GM12878 (cell line): ENCODE measurements around the gene STRADB. TPM values are rescaled to one million over a fixed set of nuclear protein-coding genes. Genes with fewer than 3 reads are reported as not detected.

Experiments
- ATF7 ChIP-seq: fragments of 450-650 bp; IDR thresholded peaks from 2 replicates; pipeline ENCODE4 v1.6.1; 2016; ENCODE audit warnings: low read depth, mild to moderate bottlenecking
- BRCA1 ChIP-seq: IDR thresholded peaks from 2 replicates; pipeline ENCODE4 v1.6.1; 2011; ENCODE audit warnings: low read depth, low read length, improper control_type of control experiment
- ESRRA ChIP-seq: IDR thresholded peaks from 2 replicates; pipeline ENCODE4 v1.6.1; 2012; ENCODE audit warnings: mild to moderate bottlenecking, low read length, improper control_type of control experiment
- HDAC2 ChIP-seq: fragments of 200-600 bp; sonication (generic); IDR thresholded peaks from 2 replicates; pipeline ENCODE4 v1.6.1; 2017
- IRF3 ChIP-seq: fragments of 450-650 bp; IDR thresholded peaks from 2 replicates; pipeline ENCODE4 v1.6.1; 2014; ENCODE audit warnings: mild to moderate bottlenecking
- JUNB ChIP-seq: IDR thresholded peaks from 2 replicates; pipeline ENCODE4 v1.6.1; 2016; ENCODE audit warnings: antibody characterized with exemption, mild to moderate bottlenecking
- JUND ChIP-seq: IDR thresholded peaks from 2 replicates; pipeline ENCODE4 v1.6.1; 2012; ENCODE audit warnings: low read depth, mild to moderate bottlenecking, low read length, improper control_type of control experiment, moderate library complexity
- KLF5 ChIP-seq: fragments of 450-650 bp; IDR thresholded peaks from 2 replicates; pipeline ENCODE4 v1.6.1; 2014; ENCODE audit warnings: mild to moderate bottlenecking; ENCODE audit not compliant: partially characterized antibody
- NR2F1 ChIP-seq: fragments of 450-650 bp; conservative IDR thresholded peaks from 2 replicates; pipeline ENCODE4 v1.6.1; 2017; ENCODE audit warnings: mild to moderate bottlenecking
- POLR2AphosphoS5 ChIP-seq: IDR thresholded peaks from 2 replicates; pipeline ENCODE4 v1.6.1; 2011; ENCODE audit warnings: mild to moderate bottlenecking, low read length, inconsistent platforms
- RUNX3 ChIP-seq: IDR thresholded peaks from 2 replicates; pipeline ENCODE4 v1.6.1; 2012; ENCODE audit warnings: low read length, inconsistent platforms
- SIN3A ChIP-seq: IDR thresholded peaks from 2 replicates; pipeline ENCODE4 v1.6.1; 2012; ENCODE audit warnings: low read depth, low read length, improper control_type of control experiment
- SMAD1 ChIP-seq: fragments of 450-650 bp; IDR thresholded peaks from 2 replicates; pipeline ENCODE4 v1.6.1; 2018; ENCODE audit warnings: mild to moderate bottlenecking, low read depth; ENCODE audit not compliant: partially characterized antibody
- TARDBP ChIP-seq: IDR thresholded peaks from 2 replicates; pipeline ENCODE4 v1.6.1; 2016; ENCODE audit warnings: borderline replicate concordance
- TCF7 ChIP-seq: IDR thresholded peaks from 2 replicates; pipeline ENCODE4 v1.6.1; 2014; ENCODE audit warnings: antibody characterized with exemption, borderline replicate concordance
- ZNF217 ChIP-seq: fragments of 450-650 bp; IDR thresholded peaks from 2 replicates; pipeline ENCODE4 v1.6.1; 2017; ENCODE audit warnings: antibody characterized with exemption, mild to moderate bottlenecking
- ZNF384 ChIP-seq: IDR thresholded peaks from 2 replicates; pipeline ENCODE4 v1.6.1; 2012; ENCODE audit warnings: low read depth, mild to moderate bottlenecking, low read length, improper control_type of control experiment, borderline replicate concordance
- ZNF592 ChIP-seq: fragments of 450-650 bp; IDR thresholded peaks from 2 replicates; pipeline ENCODE4 v1.6.1; 2017; ENCODE audit warnings: mild to moderate bottlenecking, moderate library complexity
- polyA plus RNA-seq, 11 experiments: library from polyadenylated mRNA; depleted of rRNA in 4 of 11; unstranded in 6 of 11; stranded (reverse) in 5 of 11; fragments of >200 nt; fragmentation: Nextera tagmentation in 4 of 11; fragmentation: Illumina TruSeq in 1 of 11; extraction: Ambion mirVana in 4 of 11; extraction: Trizol in 1 of 11; gene quantifications; 1 replicate in 1 of 11; 2 replicates in 10 of 11; pipeline versions ENCODE4 v1.2.1 to v1.2.3, GENCODE V29; 2011 to 2016; ENCODE audit warnings: inconsistent platforms in 2 of 11, missing spikeins in 2 of 11, low read depth in 1 of 11
- total RNA-seq, 4 experiments: library from RNA; depleted of rRNA in 3 of 4; stranded (reverse); fragments of >200 nt in 3 of 4; fragmentation: Illumina TruSeq in 1 of 4; extraction: Trizol in 1 of 4; gene quantifications; 2 replicates each; pipeline versions ENCODE4 v1.2.1 to v1.2.3, GENCODE V29; 2013 to 2021
- TF ChIP-seq, protein P1 (sequence below): fragments of 450-650 bp; IDR thresholded peaks from 2 replicates; pipeline ENCODE4 v1.6.1; 2016; ENCODE audit warnings: mild to moderate bottlenecking
- TF ChIP-seq, protein P2 (sequence below): fragments of 450-650 bp; IDR thresholded peaks from 2 replicates; pipeline ENCODE4 v1.6.1; 2018; ENCODE audit warnings: mild to moderate bottlenecking, low read depth, moderate library complexity; ENCODE audit not compliant: partially characterized antibody

Gene STRADB
- total and polyA plus RNA-seq, 10 of the 15 experiments (the other 5 are each of a cell fraction or from before 2014, with no cell fraction given): 7.6 to 58.3 (median 32.2) TPM

DNA sequence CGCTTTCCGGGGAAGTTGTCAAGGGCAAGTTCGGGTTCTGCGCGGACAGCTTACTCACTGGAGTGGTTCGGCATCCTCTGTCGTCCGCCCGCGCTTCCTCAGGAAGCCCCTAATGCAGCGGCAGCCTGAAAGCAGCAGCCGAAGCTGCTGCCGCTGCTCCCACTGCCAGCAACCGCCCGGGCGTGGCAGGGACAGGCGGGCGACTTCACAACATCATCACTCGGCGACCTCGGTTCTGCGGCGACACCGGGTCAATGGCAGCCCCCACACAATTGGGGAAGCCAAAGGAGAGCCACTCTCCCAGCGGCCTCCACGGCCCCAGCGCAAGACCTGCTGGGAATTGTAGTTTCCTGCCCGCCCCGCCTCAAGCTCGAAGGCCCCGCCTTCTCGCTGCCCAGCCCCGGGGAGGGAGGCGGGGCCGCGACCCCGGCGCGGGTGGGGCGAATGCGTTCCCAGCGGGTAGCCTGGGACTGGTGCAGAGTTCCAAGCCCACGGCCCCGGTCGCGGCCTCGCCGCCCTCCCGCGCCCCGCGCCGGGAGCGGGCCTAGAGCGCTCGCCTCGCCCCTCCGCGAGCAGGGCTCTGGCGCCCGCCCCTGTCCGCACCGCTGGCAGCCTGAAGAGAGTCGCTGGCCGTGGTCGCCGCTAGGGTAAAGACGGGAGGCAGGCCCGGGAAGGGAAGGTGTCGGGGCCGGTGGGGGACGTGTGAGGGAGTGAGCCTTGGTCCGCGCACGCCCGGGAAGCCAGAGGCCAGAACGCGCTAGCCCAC lies at the start of gene STRADB, which contains the start of gene TRAK2 (continued):
- 0 out of 2 replicates have a peak, but pooled peaks have one; percentile 28 for TF ChIP-seq ATF7
- TF ChIP-seq SMAD1: no peak
- TF ChIP-seq KLF5: peak; percentile 77
- TF ChIP-seq ZNF384: no peak
- TF ChIP-seq POLR2AphosphoS5: peak; percentile 86
- TF ChIP-seq TARDBP: peak; percentile 83
- peak; percentile 74; the same call in 1 of the 2 replicates for TF ChIP-seq NR2F1
- no peak for TF ChIP-seq IRF3
- TF ChIP-seq, protein P1, sequence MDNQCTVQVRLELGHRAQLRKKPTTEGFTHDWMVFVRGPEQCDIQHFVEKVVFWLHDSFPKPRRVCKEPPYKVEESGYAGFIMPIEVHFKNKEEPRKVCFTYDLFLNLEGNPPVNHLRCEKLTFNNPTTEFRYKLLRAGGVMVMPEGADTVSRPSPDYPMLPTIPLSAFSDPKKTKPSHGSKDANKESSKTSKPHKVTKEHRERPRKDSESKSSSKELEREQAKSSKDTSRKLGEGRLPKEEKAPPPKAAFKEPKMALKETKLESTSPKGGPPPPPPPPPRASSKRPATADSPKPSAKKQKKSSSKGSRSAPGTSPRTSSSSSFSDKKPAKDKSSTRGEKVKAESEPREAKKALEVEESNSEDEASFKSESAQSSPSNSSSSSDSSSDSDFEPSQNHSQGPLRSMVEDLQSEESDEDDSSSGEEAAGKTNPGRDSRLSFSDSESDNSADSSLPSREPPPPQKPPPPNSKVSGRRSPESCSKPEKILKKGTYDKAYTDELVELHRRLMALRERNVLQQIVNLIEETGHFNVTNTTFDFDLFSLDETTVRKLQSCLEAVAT: peak; percentile 62
- TF ChIP-seq RUNX3: peak; percentile 82
- no peak for TF ChIP-seq ZNF592
- 0 out of 2 replicates have a peak, but pooled peaks have one; percentile 11 for TF ChIP-seq JUND
- 0 out of 2 replicates have a peak, but pooled peaks have one; percentile 68 for TF ChIP-seq ZNF217
- no peak for TF ChIP-seq JUNB
- no peak for TF ChIP-seq BRCA1
- no peak for TF ChIP-seq HDAC2
- peak; percentile 81 for TF ChIP-seq SIN3A
- TF ChIP-seq, protein P2, sequence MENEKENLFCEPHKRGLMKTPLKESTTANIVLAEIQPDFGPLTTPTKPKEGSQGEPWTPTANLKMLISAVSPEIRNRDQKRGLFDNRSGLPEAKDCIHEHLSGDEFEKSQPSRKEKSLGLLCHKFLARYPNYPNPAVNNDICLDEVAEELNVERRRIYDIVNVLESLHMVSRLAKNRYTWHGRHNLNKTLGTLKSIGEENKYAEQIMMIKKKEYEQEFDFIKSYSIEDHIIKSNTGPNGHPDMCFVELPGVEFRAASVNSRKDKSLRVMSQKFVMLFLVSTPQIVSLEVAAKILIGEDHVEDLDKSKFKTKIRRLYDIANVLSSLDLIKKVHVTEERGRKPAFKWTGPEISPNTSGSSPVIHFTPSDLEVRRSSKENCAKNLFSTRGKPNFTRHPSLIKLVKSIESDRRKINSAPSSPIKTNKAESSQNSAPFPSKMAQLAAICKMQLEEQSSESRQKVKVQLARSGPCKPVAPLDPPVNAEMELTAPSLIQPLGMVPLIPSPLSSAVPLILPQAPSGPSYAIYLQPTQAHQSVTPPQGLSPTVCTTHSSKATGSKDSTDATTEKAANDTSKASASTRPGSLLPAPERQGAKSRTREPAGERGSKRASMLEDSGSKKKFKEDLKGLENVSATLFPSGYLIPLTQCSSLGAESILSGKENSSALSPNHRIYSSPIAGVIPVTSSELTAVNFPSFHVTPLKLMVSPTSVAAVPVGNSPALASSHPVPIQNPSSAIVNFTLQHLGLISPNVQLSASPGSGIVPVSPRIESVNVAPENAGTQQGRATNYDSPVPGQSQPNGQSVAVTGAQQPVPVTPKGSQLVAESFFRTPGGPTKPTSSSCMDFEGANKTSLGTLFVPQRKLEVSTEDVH: no peak
- no peak for TF ChIP-seq TCF7
- peak; percentile 65; the same call in 1 of the 2 replicates for TF ChIP-seq ESRRA
